Measurements from ENCODE around the gene MARCHF7. TPM values are rescaled to one million over a fixed set of nuclear protein-coding genes. Genes with fewer than 3 reads are reported as not detected.
A peak's percentile ranks its signal among the peaks of the same experiment; 100 is the strongest.

Gene MARCHF7
- total RNA-seq, 2 donors from 2014 or later, result 70.6 to 79.5 TPM

DNA sequence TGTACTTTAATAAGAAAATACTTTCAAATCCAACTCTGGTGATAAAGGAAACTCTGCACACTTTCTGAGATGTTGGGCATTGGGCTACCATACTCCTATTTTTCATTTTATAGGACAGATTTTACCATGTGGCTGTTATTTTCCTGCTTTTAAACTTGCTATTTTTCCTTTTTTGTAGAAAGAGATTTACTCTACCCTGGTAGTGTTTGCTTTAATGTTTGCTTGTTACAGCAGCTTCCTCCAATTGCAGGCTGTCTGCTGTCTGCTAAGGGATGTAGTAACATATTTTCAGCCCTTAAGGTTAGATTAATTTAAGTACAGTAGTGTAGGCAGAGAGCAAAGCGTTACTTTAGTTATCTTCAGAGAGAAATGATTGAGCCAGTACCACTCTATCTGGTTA lies 38.6 kb downstream of the MARCHF7 start:
- H3K9me3 ChIP-seq, result no peaks in the 10 kb centered on the region
- H3K27me3 ChIP-seq, result no peaks in the 10 kb centered on the region
- no peak overlapping the region for H3K4me3 ChIP-seq
- TF ChIP-seq, protein P1, sequence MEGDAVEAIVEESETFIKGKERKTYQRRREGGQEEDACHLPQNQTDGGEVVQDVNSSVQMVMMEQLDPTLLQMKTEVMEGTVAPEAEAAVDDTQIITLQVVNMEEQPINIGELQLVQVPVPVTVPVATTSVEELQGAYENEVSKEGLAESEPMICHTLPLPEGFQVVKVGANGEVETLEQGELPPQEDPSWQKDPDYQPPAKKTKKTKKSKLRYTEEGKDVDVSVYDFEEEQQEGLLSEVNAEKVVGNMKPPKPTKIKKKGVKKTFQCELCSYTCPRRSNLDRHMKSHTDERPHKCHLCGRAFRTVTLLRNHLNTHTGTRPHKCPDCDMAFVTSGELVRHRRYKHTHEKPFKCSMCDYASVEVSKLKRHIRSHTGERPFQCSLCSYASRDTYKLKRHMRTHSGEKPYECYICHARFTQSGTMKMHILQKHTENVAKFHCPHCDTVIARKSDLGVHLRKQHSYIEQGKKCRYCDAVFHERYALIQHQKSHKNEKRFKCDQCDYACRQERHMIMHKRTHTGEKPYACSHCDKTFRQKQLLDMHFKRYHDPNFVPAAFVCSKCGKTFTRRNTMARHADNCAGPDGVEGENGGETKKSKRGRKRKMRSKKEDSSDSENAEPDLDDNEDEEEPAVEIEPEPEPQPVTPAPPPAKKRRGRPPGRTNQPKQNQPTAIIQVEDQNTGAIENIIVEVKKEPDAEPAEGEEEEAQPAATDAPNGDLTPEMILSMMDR (IDR thresholded peaks at IDR 0.05), result no peak
- H3K4me1 ChIP-seq, result peaks cover 0 to 16% of the 10 kb centered on the region in 2 donors
- no peak for DNase-seq (ENCODE audit: low spot score)
- H3K27ac ChIP-seq, result no peak overlapping the region
- H3K36me3 ChIP-seq, result peaks cover 58% of the 10 kb centered on the region

DNA sequence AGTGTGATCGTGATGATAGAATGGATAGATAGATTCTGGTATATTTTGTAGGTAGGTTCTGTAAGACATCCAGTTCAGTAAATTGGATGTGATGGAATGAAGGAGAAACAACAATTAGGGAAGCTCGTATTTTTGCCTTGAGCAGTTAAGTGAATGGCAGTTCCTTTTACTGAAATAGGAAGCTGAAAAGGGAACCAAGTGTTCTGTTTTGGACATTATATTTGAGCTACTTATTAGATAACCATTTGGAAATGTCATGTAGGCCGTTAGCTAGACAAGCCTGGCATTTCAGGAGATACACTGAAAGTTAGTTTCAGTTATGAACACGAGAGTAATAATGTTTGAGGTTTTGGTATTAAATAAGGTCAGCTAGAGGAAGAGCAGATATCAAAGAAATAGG lies 41.5 kb downstream of the MARCHF7 start:
- H3K27ac ChIP-seq, result peak overlapping the region in 1 of 2 donors; percentile 19
- H3K9me3 ChIP-seq, result no peaks in the 10 kb centered on the region
- H3K4me1 ChIP-seq, result peaks cover 0 to 33% of the 10 kb centered on the region in 2 donors
- no peak overlapping the region for H3K4me3 ChIP-seq
- H3K36me3 ChIP-seq, result peaks cover 37% of the 10 kb centered on the region
- TF ChIP-seq, protein P1 (IDR thresholded peaks at IDR 0.05), result no peak
- DNase-seq (ENCODE audit: low spot score), result no peak
- no peaks in the 10 kb centered on the region for H3K27me3 ChIP-seq

DNA sequence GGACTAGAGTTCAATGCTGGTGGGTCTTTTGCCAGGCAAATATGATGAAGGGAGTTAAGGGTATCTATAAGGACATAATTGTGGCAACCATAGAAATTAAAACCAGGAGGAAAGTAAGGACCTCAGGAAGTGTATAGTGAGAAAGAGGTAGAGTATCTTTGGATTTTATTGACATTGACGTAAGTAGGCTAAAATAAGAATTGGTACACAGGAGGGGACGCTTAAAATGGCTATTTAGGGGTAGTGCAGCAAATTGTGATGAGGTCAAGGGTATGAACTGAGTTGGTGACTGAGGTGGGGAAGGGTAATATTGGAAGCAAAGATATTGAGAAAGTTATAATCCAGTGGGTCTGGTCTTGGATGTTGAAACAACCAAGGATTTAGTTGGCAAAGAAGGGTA lies 42.7 kb downstream of the MARCHF7 start:
- Histone ChIP-seq H3K4me3 (no peak overlapping the region), H3K27me3 (no peaks in the 10 kb centered on the region), H3K4me1 (peaks cover 0 to 33% of the 10 kb centered on the region in 2 donors), H3K27ac (no peak overlapping the region), H3K36me3 (peaks cover 40% of the 10 kb centered on the region), H3K9me3 (no peaks in the 10 kb centered on the region)
- TF ChIP-seq, protein P1 (IDR thresholded peaks at IDR 0.05), result no peak
- DNase-seq (ENCODE audit: low spot score), result no peak

DNA sequence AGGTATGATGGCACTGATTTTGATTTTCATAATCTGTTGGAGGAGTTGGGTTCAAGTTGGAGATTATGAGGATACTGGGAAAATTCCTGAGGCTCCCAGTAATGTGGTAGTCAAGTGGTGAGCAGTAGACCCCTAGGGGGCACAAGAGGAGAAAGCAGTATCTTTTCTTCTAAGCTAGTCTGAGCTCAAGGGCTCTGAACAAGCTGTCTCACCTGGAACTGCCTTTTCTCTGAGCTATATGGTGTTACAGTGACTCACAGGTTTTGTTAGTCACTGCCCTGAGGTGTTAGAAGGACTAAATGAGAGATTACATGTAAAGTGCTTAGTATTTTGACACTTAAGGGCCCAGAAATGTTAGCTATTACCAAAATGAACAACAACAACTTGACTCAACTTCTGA lies 43.5 kb downstream of the MARCHF7 start:
- Histone ChIP-seq H3K9me3 (no peaks in the 10 kb centered on the region), H3K27ac (peak overlapping the region in 1 of 2 donors; percentile 31), H3K4me3 (no peak overlapping the region), H3K4me1 (peaks cover 0 to 33% of the 10 kb centered on the region in 2 donors), H3K36me3 (peaks cover 40% of the 10 kb centered on the region), H3K27me3 (no peaks in the 10 kb centered on the region)
- TF ChIP-seq, protein P1 (IDR thresholded peaks at IDR 0.05), result peak in 1 of 2 donors; percentile 27
- no peak for DNase-seq (ENCODE audit: low spot score)

DNA sequence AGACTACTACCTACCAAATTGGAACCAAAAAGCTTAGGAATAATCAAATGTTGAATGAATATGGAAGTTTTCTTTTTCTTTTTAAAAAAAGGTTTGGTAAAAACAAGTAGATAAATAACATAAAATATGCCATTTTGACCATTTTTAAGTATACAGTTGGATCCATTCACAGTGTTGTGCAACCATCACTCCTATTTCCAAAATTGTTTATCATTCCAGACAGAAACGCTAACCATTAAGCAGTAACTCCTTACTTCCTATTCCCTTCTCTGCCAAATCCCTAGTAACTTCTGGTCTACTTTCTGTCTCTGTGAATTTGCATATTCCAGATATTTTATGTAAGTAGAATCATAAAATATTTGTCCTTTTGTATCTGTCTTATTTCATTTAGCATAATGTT lies 45.9 kb downstream of the MARCHF7 start:
- TF ChIP-seq, protein P1 (IDR thresholded peaks at IDR 0.05), result no peak
- Histone ChIP-seq H3K27me3 (no peaks in the 10 kb centered on the region), H3K4me1 (peaks cover 0 to 37% of the 10 kb centered on the region in 2 donors), H3K27ac (no peak overlapping the region), H3K36me3 (peaks cover 29% of the 10 kb centered on the region), H3K9me3 (no peaks in the 10 kb centered on the region), H3K4me3 (no peak overlapping the region)
- no peak for DNase-seq (ENCODE audit: low spot score)

DNA sequence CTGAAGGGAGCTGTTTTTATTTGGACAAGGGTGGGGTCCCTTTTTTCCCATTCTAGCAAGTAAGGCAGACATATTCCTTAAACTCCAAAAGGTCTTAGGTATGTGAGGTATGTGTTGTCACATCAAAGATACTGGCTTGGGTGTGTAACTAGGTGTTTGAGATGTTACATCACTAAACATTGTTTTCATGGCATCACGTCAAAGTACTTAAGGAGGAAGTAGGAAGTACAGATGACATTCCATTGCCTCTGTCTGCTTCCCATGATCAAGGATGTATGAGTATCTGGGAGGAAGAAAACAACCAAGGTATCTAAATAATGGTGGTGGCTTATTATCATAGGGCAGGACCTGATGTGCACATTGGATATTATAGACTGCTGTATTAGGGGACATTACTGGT lies 46.4 kb downstream of the MARCHF7 start:
- Histone ChIP-seq H3K4me3 (no peak overlapping the region), H3K36me3 (peaks cover 29% of the 10 kb centered on the region), H3K9me3 (no peaks in the 10 kb centered on the region), H3K27ac (no peak overlapping the region), H3K4me1 (peaks cover 0 to 34% of the 10 kb centered on the region in 2 donors), H3K27me3 (no peaks in the 10 kb centered on the region)
- DNase-seq (ENCODE audit: low spot score), result no peak
- TF ChIP-seq, protein P1 (IDR thresholded peaks at IDR 0.05), result no peak
